GM19467 (cell line): ENCODE data around the gene ENAH.

ENCODE experiments used
- ATAC-seq: cut with Tn5 transposase; IDR thresholded peaks from one replicate; pipeline ENCODE4 v1.9.1; 2021; ENCODE audit warnings: mild to moderate bottlenecking, moderate library complexity; ENCODE audit not compliant: unreplicated experiment

ENAH gene

DNA sequence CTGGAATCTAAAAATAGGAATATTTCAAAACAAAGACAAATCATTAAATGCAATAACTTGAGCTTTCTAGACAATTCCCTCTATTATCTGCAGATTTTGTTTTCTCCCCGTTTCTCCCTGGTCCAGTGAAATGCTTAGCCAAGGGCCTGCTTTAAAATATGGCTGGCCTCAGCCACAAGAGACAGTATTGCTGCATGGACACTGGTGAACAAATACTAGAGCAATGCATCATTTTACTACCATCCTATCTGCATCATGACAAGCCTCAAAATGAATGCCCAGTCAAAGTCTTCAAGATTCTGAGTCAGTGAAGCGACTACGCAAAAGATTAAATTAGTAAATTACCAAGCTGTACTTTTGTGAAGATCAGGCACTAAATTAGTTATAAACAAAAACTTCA is 80.5 kb downstream of the ENAH start:
- ATAC-seq: no peak

GRCh38 chr1:225567789-225568188 is 85.1 kb downstream of the ENAH start:
- no peak for ATAC-seq

GRCh38 chr1:225565847-225566246 is 87.1 kb downstream of the ENAH start:
- no peak for ATAC-seq

DNA sequence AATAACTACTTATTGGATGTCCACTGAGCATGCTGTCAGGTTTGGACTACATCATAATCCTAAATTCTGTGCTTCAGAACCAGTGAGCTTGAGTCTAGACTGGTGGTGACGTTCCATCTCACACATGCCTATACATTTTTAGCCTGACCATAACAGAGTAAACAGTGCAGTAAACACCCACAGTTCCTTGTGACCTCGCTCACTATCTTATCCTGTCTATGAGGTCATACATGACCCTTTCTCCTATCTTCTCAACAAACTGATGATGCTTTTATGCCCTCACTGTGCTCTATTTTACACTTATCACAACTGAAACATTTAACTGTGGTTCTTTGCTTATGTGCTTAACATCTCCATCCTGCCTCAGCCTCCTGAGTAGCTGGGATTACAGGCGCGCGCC is 91.2 kb downstream of the ENAH start:
- no peak for ATAC-seq

DNA sequence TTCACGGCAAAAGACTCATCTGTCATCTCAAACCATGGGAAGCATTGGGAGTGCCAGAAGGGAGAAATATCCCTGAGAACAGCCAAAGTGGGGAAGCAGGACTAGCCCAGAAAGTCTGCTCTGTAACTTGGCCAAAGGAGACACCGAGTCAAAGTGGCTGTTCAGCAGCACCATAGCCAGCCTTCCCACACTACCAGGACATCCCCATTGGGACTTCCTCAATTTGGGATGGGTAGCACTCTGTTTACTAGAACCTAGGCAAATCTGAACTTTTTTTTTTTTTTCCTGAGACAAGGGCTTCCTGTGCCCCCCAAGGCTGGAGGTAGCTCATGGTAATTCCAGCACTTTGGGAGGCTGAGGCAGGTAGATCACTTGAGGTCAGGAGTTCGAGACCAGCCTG is 93.0 kb downstream of the ENAH start:
- ATAC-seq: no peak

DNA sequence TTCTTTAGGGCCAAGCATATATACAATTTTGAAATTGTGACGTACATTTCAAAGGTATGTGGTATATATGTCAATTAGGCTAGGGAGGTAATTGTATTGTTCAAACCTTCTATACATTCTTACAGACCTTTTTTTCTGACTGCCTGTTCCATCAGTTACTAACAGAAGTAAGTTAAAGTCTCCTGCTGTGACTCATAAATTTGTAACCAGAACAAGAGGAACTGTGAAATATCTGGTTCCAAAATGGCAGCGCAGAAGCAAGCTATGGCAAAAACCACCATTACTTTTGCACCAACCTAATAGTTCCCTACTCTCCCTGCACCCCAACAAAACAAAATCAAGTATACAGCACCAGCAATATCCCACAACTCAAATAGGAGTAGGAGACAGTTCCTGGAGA is 93.6 kb downstream of the ENAH start:
- ATAC-seq: no peak

GRCh38 chr1:225556694-225557093 is 96.2 kb downstream of the ENAH start:
- no peak for ATAC-seq

DNA sequence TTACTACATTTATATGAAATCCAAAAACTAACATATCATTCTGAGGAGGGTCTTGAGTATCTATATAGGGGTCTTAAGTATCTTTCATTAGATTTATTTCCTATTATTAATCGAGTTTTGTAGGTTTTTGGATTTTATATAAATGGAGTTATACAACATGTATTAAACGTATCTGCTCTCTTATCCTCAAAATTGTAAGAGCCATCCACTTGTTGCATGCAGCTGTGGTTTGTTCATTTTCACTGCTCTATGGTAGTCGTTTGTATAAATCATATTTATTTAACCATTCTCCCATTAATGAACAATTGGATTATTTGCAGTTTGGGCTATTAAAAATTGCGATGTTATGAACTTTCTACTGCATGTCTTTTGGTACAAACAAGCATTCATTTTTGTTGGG is 97.1 kb downstream of the ENAH start:
- ATAC-seq: no peak

DNA sequence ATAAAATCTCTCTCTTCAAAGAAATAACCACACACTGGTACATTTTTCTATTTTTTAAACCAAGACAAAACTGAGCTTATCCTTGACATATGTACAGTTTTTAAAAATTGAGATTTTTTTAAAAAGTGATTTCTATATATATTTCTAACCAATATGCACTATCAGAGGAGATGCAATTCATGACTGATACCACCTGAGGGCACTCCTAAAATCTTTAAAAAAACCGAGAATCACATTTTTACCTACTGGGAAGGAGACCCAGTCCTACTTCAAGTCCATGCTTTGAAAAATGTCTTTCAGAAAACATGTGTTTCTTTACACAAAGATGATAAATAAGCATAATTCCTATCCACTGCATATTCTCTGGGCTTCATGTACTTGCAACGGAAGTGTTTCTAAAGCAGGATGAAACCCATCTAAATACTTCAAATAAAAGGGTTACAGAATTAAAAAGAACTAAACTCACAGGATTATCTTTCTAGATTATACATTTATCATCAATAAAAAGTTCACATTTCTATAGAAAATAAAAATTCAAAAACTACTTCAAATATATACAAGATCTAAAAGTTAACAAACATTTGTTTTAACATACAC is 98.6 kb downstream of the ENAH start:
- no peak for ATAC-seq

- no peak for ATAC-seq
These were observed 103.1 kb downstream of the ENAH start for GRCh38 chr1:225549821-225550220.

- ATAC-seq: no peak
These were observed 104.6 kb downstream of the ENAH start for GRCh38 chr1:225548140-225548857.

DNA sequence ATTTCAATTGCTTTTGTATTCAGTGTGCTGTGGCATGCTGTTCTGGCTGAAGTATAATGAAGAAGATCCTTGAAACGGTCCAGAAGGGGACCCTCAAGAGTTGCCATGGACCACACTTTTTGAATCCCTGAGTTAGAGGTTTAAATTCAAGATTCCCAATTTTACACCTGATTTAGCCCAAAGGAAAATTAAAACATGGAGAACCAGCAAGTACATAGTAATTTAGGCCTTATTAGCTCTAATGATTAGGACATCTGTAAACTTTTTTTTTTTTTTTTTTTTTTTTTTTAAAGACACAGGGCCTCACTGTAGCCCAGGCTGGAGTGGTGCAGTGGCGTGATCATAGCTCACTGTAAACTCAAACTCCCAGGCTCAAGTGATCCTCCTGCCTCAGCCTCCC is 107.3 kb downstream of the ENAH start:
- ATAC-seq: no peak

- no peak for ATAC-seq
These were observed 108.0 kb downstream of the ENAH start for GRCh38 chr1:225544924-225545323.

DNA sequence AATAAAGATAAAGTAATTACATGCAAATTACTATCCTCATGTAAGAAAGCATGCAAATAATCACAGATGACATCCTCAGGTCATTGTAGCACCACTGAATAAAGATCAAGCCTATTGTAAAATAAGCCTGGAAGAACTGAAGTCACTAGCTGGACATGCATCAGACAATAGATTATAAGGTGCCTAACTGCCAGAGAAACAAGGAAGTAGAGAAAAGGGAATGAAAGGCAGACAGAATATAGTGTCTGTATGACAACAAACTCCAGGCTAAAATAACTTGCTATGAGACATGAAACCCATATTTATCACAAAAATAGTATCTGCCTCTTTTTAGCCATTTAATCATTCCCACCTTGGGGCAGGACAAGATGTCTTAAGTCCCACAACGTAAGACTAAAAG is 108.7 kb downstream of the ENAH start:
- ATAC-seq: no peak

DNA sequence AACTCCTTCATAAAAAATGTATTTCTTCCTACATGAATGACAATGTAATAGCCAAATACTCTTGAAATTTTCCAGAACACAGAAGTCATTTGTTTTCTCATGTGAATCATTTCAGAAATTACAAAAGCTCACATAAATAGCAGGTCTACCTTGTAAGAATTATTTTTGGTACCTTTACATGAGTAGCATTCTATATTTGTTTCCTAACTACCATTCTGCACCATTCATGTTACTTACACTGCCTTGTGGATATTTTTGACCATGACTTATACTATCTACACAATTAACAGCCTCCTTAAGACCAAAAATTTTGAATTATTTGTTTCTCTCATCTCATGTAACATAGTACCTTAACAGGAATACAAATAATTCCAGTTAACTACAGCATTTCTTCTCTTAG is 109.6 kb downstream of the ENAH start:
- no peak for ATAC-seq

DNA sequence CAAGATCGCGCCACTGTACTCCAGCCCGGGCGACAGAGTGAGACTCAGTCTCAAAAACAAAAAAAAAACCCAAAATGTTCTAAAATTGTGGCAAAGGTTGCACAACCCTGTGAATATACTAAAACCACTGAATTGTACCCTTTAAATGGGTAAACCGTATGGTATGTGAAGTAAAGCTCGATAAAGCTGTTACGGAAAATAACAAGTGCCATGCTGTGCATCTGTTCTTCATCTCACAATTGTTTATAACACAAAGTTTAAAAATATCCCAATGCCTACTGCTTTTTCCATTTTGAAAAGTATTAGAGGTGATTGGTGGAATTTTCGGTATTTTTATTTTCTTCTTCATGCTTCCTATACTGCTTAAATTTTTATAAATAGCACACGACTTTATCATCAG is 111.5 kb downstream of the ENAH start:
- ATAC-seq: no peak

GRCh38 chr1:225539575-225539974 is 113.3 kb downstream of the ENAH start:
- no peak for ATAC-seq

GRCh38 chr1:225539069-225539468 is 113.9 kb downstream of the ENAH start:
- ATAC-seq: no peak

- no peak for ATAC-seq
These were observed 115.2 kb downstream of the ENAH start for GRCh38 chr1:225537554-225538251.

DNA sequence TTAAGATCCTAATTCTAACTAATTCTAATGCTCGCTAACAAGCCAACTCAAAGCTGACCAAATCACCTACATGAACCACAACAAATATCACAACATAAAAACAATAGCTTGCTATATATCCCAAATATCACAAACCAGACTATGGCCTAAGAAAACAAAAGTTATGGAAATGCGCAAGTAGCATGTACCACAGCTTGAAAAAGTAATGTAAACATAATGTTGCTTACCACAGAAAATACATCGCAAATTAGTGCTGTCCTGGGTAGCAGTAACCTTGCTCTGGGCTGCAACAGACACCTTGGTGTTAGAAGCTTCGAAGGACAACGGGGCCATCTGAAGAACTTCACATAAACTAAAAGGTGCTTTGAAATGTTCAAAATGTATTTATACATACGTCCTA is 117.6 kb downstream of the ENAH start:
- ATAC-seq: no peak

- ATAC-seq: no peak
These were observed 118.2 kb downstream of the ENAH start for GRCh38 chr1:225534772-225535171.

GRCh38 chr1:225534135-225534534 is 118.8 kb downstream of the ENAH start:
- no peak for ATAC-seq
